ENCODE results near the gene XPO5. TPM values are rescaled to one million over a fixed set of nuclear protein-coding genes. Genes with fewer than 3 reads are reported as not detected.

The XPO5 gene
- total and polyA plus RNA-seq, 9 of the 15 experiments (the other 6 are each of a cell fraction or from before 2014, with no cell fraction given), result 36.0 to 170 (median 99.1) TPM

- TF ChIP-seq HNRNPL (IDR thresholded peaks at IDR 0.05; ENCODE audit: low read depth, low read length) (peak; percentile 61; the same call in 1 of the 2 replicates), TCF3 (CRISPR knock-in tag; IDR thresholded peaks at IDR 0.05) (no peak), ETV1 (tag; conservative IDR thresholded peaks at IDR 0.05; ENCODE audit: low read depth) (no peak), PTBP1 (IDR thresholded peaks at IDR 0.05; ENCODE audit: low read depth, low read length) (no peak), ZNF24 (IDR thresholded peaks at IDR 0.05) (no peak), RERE (CRISPR knock-in tag; IDR thresholded peaks at IDR 0.05; ENCODE audit: borderline replicate concordance) (no peak), RFX7 (CRISPR knock-in tag; IDR thresholded peaks at IDR 0.05) (no peak), SOX6 (IDR thresholded peaks at IDR 0.05) (0 out of 2 replicates have a peak, but pooled peaks have one; percentile 16), ARID2 (IDR thresholded peaks at IDR 0.05) (no peak), HMBOX1 (IDR thresholded peaks at IDR 0.05) (no peak), THAP7 (CRISPR knock-in tag; IDR thresholded peaks at IDR 0.05) (peak; percentile 83), THRAP3 (IDR thresholded peaks at IDR 0.05; ENCODE audit: borderline replicate concordance) (no peak), ZBTB8A (IDR thresholded peaks at IDR 0.05; ENCODE audit: partially characterized antibody) (no peak), TOE1 (IDR thresholded peaks at IDR 0.05; ENCODE audit: borderline replicate concordance) (no peak), TOE1 (CRISPR knock-in tag; IDR thresholded peaks at IDR 0.05; ENCODE audit: borderline replicate concordance, low read depth) (no peak), NR4A1 (CRISPR knock-in tag; IDR thresholded peaks at IDR 0.05) (no peak), NR4A1 (tag; IDR thresholded peaks at IDR 0.05) (no peak), OTX1 (CRISPR knock-in tag; IDR thresholded peaks at IDR 0.05) (no peak), HNRNPUL1 (IDR thresholded peaks at IDR 0.05; ENCODE audit: low read length) (no peak), SAFB (IDR thresholded peaks at IDR 0.05; ENCODE audit: borderline replicate concordance, low read depth, low read length) (no peak), NFRKB (IDR thresholded peaks at IDR 0.05; ENCODE audit: low read depth) (no peak)
Observed at GRCh38 chr6:43509984-43510826, 65.6 kb downstream of the XPO5 start, which contains the start of gene LRRC73 (continued).
